HG02970 (cell line): ENCODE data around the gene NRIP1.

Experiments
- ATAC-seq: cut with Tn5 transposase; IDR thresholded peaks from one replicate; pipeline ENCODE4 v1.9.1; 2021; ENCODE audit warnings: mild to moderate bottlenecking, moderate library complexity, moderate number of reproducible peaks; ENCODE audit not compliant: unreplicated experiment, low FRiP score

Gene NRIP1

GRCh38 chr21:15014221-15014620 lies 50.6 kb downstream of the NRIP1 start:
- no peak for ATAC-seq

- ATAC-seq, result no peak
Observed at GRCh38 chr21:15011967-15012366, 52.8 kb downstream of the NRIP1 start.

GRCh38 chr21:15010645-15011044 lies 54.2 kb downstream of the NRIP1 start:
- ATAC-seq, result no peak

GRCh38 chr21:15009837-15010363 lies 54.9 kb downstream of the NRIP1 start:
- no peak for ATAC-seq

GRCh38 chr21:15007716-15008296 lies 57.0 kb downstream of the NRIP1 start:
- ATAC-seq, result no peak

GRCh38 chr21:15006594-15007230 lies 58.1 kb downstream of the NRIP1 start:
- no peak for ATAC-seq

GRCh38 chr21:15005391-15005790 lies 59.4 kb downstream of the NRIP1 start:
- ATAC-seq, result no peak

- ATAC-seq, result no peak
Observed at GRCh38 chr21:15004721-15005370, 60.0 kb downstream of the NRIP1 start.

- no peak for ATAC-seq
Observed at GRCh38 chr21:15003463-15004135, 61.2 kb downstream of the NRIP1 start.

GRCh38 chr21:15001857-15002606 lies 62.8 kb downstream of the NRIP1 start:
- peak; percentile 62 for ATAC-seq

- no peak for ATAC-seq
Observed at GRCh38 chr21:15001113-15001512, 63.7 kb downstream of the NRIP1 start.

- no peak for ATAC-seq
Observed at GRCh38 chr21:15000081-15000480, 64.7 kb downstream of the NRIP1 start.

- no peak for ATAC-seq
Observed at GRCh38 chr21:14998784-14999183, 66.0 kb downstream of the NRIP1 start.

GRCh38 chr21:14998336-14998735 lies 66.5 kb downstream of the NRIP1 start:
- ATAC-seq, result no peak

- ATAC-seq, result no peak
Observed at GRCh38 chr21:14995695-14996490, 68.9 kb downstream of the NRIP1 start.

- no peak for ATAC-seq
Observed at GRCh38 chr21:14995226-14995625, 69.6 kb downstream of the NRIP1 start.

GRCh38 chr21:14993115-14993514 lies 71.7 kb downstream of the NRIP1 start:
- ATAC-seq, result no peak

- no peak for ATAC-seq
Observed at GRCh38 chr21:14991957-14992356, 72.8 kb downstream of the NRIP1 start.

- no peak for ATAC-seq
Observed at GRCh38 chr21:14989359-14989758, 75.4 kb downstream of the NRIP1 start.

- ATAC-seq, result no peak
Observed at GRCh38 chr21:14988760-14989159, 76.0 kb downstream of the NRIP1 start.
